Measurements from ENCODE around the gene DVL1. TPM values are rescaled to one million over a fixed set of nuclear protein-coding genes. Genes with fewer than 3 reads are reported as not detected.

DVL1 gene
- total RNA-seq, 2 experiments from 2014 or later = 33.4 to 35.0 TPM

- CTCF ChIA-PET = no interaction called here
- no peak for DNase-seq
- Mint-ChIP-seq H3K9me3 (no peaks in the 10 kb centered on the region), H3K4me1 (ENCODE audit: low read depth) (peaks cover 5% of the 10 kb centered on the region), H3K27me3 (ENCODE audit: low read depth) (no peaks in the 10 kb centered on the region), H3K36me3 (ENCODE audit: low read depth) (peaks cover 8% of the 10 kb centered on the region), H3K4me3 (no peak overlapping the region), H3K27ac (no peak overlapping the region)
- intact Hi-C loops (cut with micrococcal nuclease) = no loop called here
Observed at GRCh38 chr1:1314237-1314586, 35.0 kb downstream of the DVL1 start.

GRCh38 chr1:1313500-1314236 is 35.5 kb downstream of the DVL1 start:
- CTCF ChIA-PET = interaction anchor here (0.9 kb wide), 1 partner anchor 191 kb away, joined by 3 read pairs; no protein-coding TSS in a partner anchor
- no peak overlapping the region for H3K4me3 Mint-ChIP-seq
- H3K36me3 Mint-ChIP-seq (ENCODE audit: low read depth) = peaks cover 8% of the 10 kb centered on the region
- H3K27ac Mint-ChIP-seq = no peak overlapping the region
- no peaks in the 10 kb centered on the region for H3K9me3 Mint-ChIP-seq
- intact Hi-C loops (cut with micrococcal nuclease) = no loop called here
- peaks cover 5% of the 10 kb centered on the region for H3K4me1 Mint-ChIP-seq (ENCODE audit: low read depth)
- H3K27me3 Mint-ChIP-seq (ENCODE audit: low read depth) = no peaks in the 10 kb centered on the region
- DNase-seq = no peak

- no peak overlapping the region for H3K27ac Mint-ChIP-seq
- H3K4me1 Mint-ChIP-seq (ENCODE audit: low read depth) = peaks cover 5% of the 10 kb centered on the region
- no peak for DNase-seq
- intact Hi-C loops (cut with micrococcal nuclease) = no loop called here
- peaks cover 8% of the 10 kb centered on the region for H3K36me3 Mint-ChIP-seq (ENCODE audit: low read depth)
- no peaks in the 10 kb centered on the region for H3K9me3 Mint-ChIP-seq
- no peak overlapping the region for H3K4me3 Mint-ChIP-seq
- no peaks in the 10 kb centered on the region for H3K27me3 Mint-ChIP-seq (ENCODE audit: low read depth)
- CTCF ChIA-PET = interaction anchor here (0.9 kb wide), 1 partner anchor 192 kb away, joined by 3 read pairs; no protein-coding TSS in a partner anchor
Observed at GRCh38 chr1:1312450-1313314, 36.5 kb downstream of the DVL1 start.

GRCh38 chr1:1311107-1312104 is 37.8 kb downstream of the DVL1 start:
- Mint-ChIP-seq H3K36me3 (ENCODE audit: low read depth) (peaks cover 8% of the 10 kb centered on the region), H3K9me3 (no peaks in the 10 kb centered on the region), H3K4me1 (ENCODE audit: low read depth) (peaks cover 11% of the 10 kb centered on the region), H3K27me3 (ENCODE audit: low read depth) (no peaks in the 10 kb centered on the region), H3K27ac (no peak overlapping the region), H3K4me3 (no peak overlapping the region)
- no peak for DNase-seq
- CTCF ChIA-PET = no interaction called here
- intact Hi-C loops (cut with micrococcal nuclease) = no loop called here

- Mint-ChIP-seq H3K9me3 (no peaks in the 10 kb centered on the region), H3K27ac (no peak overlapping the region)
- CTCF ChIA-PET = interaction anchor here (1.3 kb wide), 1 partner anchor 188 kb away, joined by 6 read pairs; no protein-coding TSS in a partner anchor
Observed at GRCh38 chr1:1310476-1311053, 38.7 kb downstream of the DVL1 start.

GRCh38 chr1:1310109-1310385 is 39.2 kb downstream of the DVL1 start:
- Mint-ChIP-seq H3K9me3 (no peaks in the 10 kb centered on the region), H3K27me3 (ENCODE audit: low read depth) (no peaks in the 10 kb centered on the region), H3K4me3 (peak overlapping the region; percentile 68), H3K27ac (no peak overlapping the region), H3K4me1 (ENCODE audit: low read depth) (peaks cover 22% of the 10 kb centered on the region), H3K36me3 (ENCODE audit: low read depth) (peaks cover 5% of the 10 kb centered on the region)
- intact Hi-C loops (cut with micrococcal nuclease) = no loop called here
- CTCF ChIA-PET = interaction anchor here (1.3 kb wide), 1 partner anchor 188 kb away, joined by 6 read pairs; no protein-coding TSS in a partner anchor
- DNase-seq = no peak

More at GRCh38 chr1:1310476-1311053, 38.7 kb downstream of the DVL1 start:
- DNase-seq = no peak
- peaks cover 5% of the 10 kb centered on the region for H3K36me3 Mint-ChIP-seq (ENCODE audit: low read depth)
- H3K4me3 Mint-ChIP-seq = peak overlapping the region; percentile 18
- intact Hi-C loops (cut with micrococcal nuclease) = no loop called here
- peaks cover 18% of the 10 kb centered on the region for H3K4me1 Mint-ChIP-seq (ENCODE audit: low read depth)
- H3K27me3 Mint-ChIP-seq (ENCODE audit: low read depth) = no peaks in the 10 kb centered on the region

- intact Hi-C loops (cut with micrococcal nuclease) = loop anchor here (2.0 to 5.0 kb wide), 2 partner anchors 198 to 277 kb away; no protein-coding TSS in a partner anchor
- DNase-seq = no peak
- peaks cover 23% of the 10 kb centered on the region for H3K4me1 Mint-ChIP-seq (ENCODE audit: low read depth)
- H3K27ac Mint-ChIP-seq = no peak overlapping the region
- no peaks in the 10 kb centered on the region for H3K27me3 Mint-ChIP-seq (ENCODE audit: low read depth)
- CTCF ChIA-PET = interaction anchor here (1.3 kb wide), 1 partner anchor 187 kb away, joined by 6 read pairs; no protein-coding TSS in a partner anchor
- peak overlapping the region; percentile 68 for H3K4me3 Mint-ChIP-seq
- H3K36me3 Mint-ChIP-seq (ENCODE audit: low read depth) = peaks cover 5% of the 10 kb centered on the region
- no peaks in the 10 kb centered on the region for H3K9me3 Mint-ChIP-seq
Observed at GRCh38 chr1:1309251-1310108, 39.7 kb downstream of the DVL1 start.

GRCh38 chr1:1308756-1309250 is 40.4 kb downstream of the DVL1 start:
- Mint-ChIP-seq H3K27me3 (ENCODE audit: low read depth) (no peaks in the 10 kb centered on the region), H3K4me1 (ENCODE audit: low read depth) (peaks cover 23% of the 10 kb centered on the region)
- CTCF ChIA-PET = no interaction called here

GRCh38 chr1:1307923-1308755 is 41.1 kb downstream of the DVL1 start, which contains the start of the genes ACAP3 and PUSL1:
Gene ACAP3 (minus strand): TSS chr1:1307930. CDS start chr1:1307815, 115 bp downstream.
Gene PUSL1 (plus strand): TSS chr1:1308597. CDS start chr1:1308644, 47 bp downstream.
- CTCF ChIA-PET = interaction anchor here (1.3 kb wide), 1 partner anchor 38 kb away, joined by 5 read pairs; no protein-coding TSS in a partner anchor

More at GRCh38 chr1:1308756-1309250, 40.4 kb downstream of the DVL1 start:
- Mint-ChIP-seq H3K4me3 (peak overlapping the region; percentile 76), H3K27ac (peak overlapping the region; percentile 53), H3K9me3 (no peaks in the 10 kb centered on the region), H3K36me3 (ENCODE audit: low read depth) (peaks cover 5% of the 10 kb centered on the region)
- DNase-seq = no peak
- intact Hi-C loops (cut with micrococcal nuclease) = loop anchor here (1.0 to 5.0 kb wide), 9 partner anchors 15 to 309 kb away; partner anchors contain the start of genes AURKAIP1, B3GALT6, C1orf159 and CPTP

More at GRCh38 chr1:1307923-1308755, 41.1 kb downstream of the DVL1 start, which contains the start of the genes ACAP3 and PUSL1:
- Mint-ChIP-seq H3K36me3 (ENCODE audit: low read depth) (peaks cover 3% of the 10 kb centered on the region), H3K27ac (peak within 1 kb of the TSS; percentile 77), H3K4me3 (peak within 1 kb of the TSS; percentile 79), H3K9me3 (no peaks in the 10 kb centered on the region), H3K4me1 (ENCODE audit: low read depth) (peaks cover 23% of the 10 kb centered on the region), H3K27me3 (ENCODE audit: low read depth) (no peaks in the 10 kb centered on the region)
- DNase-seq = peak; percentile 88
- intact Hi-C loops (cut with micrococcal nuclease) = loop anchor here (1.0 to 5.0 kb wide), 9 partner anchors 16 to 308 kb away; partner anchors contain the start of genes AURKAIP1, B3GALT6, C1orf159 and CPTP

Measured in activated naive CD4-positive, alpha-beta T cell treated with anti-CD3 and anti-CD28 coated beads for 36 hours (primary cell).